SH-SY5Y (cell line): Measurements from ENCODE around the gene TBC1D19.

Source experiments
- GATA2 ChIP-seq: IDR thresholded peaks from 2 replicates; pipeline ENCODE4 v1.6.1; 2011; ENCODE audit warnings: mild to moderate bottlenecking, low read depth, low read length
- GATA3 ChIP-seq: IDR thresholded peaks from 2 replicates; pipeline ENCODE4 v1.6.1; 2011; ENCODE audit warnings: low read depth, mild to moderate bottlenecking, low read length, moderate library complexity

GRCh38 chr4:26765515-26765914 is 181.6 kb downstream of the TBC1D19 start:
- TF ChIP-seq GATA3 (no peak), GATA2 (no peak)
